Stimulated activated CD8-positive, alpha-beta memory T cell treated with anti-CD3 and anti-CD28 coated beads, Interleukin-15, amount 100 ng/mL, for 4 hours (primary cell): ENCODE measurements around the gene IRGC.
"Not testable (repeated sequence)": the region's sequence is repeated elsewhere in the genome, so short reads cannot be mapped to it uniquely, and the experiment has no call there.

Source experiments
- DNase-seq, 2 donors: peaks; one replicate each; pipeline ENCODE4 v3.0.0-alpha.2; 2020; ENCODE audit warnings: low read depth in 2 of 2

IRGC gene

GRCh38 chr19:43754503-43755255 is 38.8 kb downstream of the IRGC start, which contains the start of gene SMG9:
Gene SMG9, minus strand, starts transcription at chr19:43754962. Its CDS starts 4,221 bp downstream, at chr19:43750741.
- peak; percentile 95 to 96 for DNase-seq

- DNase-seq: peak; percentile 57 to 58
These were observed 39.5 kb downstream of the IRGC start for GRCh38 chr19:43755256-43755801.

GRCh38 chr19:43759515-43759914 is 43.6 kb downstream of the IRGC start:
- no peak for DNase-seq

- DNase-seq: no peak
These were observed 45.1 kb downstream of the IRGC start for GRCh38 chr19:43760941-43761340.

- no peak for DNase-seq
These were observed 46.9 kb downstream of the IRGC start for GRCh38 chr19:43762814-43763213.

GRCh38 chr19:43763473-43763939 is 47.6 kb downstream of the IRGC start:
- no peak for DNase-seq

GRCh38 chr19:43764684-43765083 is 48.8 kb downstream of the IRGC start:
- DNase-seq: not testable (repeated sequence)

GRCh38 chr19:43765109-43765876 is 49.4 kb downstream of the IRGC start:
- peak; percentile 51 to 74 for DNase-seq

GRCh38 chr19:43766755-43767043 is 50.8 kb downstream of the IRGC start:
- DNase-seq: no peak

- no peak for DNase-seq
These were observed 51.4 kb downstream of the IRGC start for GRCh38 chr19:43767316-43767715.

GRCh38 chr19:43767818-43768217 is 51.9 kb downstream of the IRGC start:
- no peak for DNase-seq

GRCh38 chr19:43768273-43769050 is 52.6 kb downstream of the IRGC start:
- no peak for DNase-seq

GRCh38 chr19:43769256-43769655 is 53.4 kb downstream of the IRGC start:
- no peak for DNase-seq
